HEK293 (cell line): ENCODE measurements around the gene SPOCK1.

Experiments used
- CTCF ChIA-PET: fragments of 350-600 bp; formaldehyde crosslinking; extraction: SDS; loops from one replicate; lab custom pipeline; 2021; ENCODE audit warnings: antibody characterized with exemption; lab: Yijun Ruan, JAX
- POLR2A ChIA-PET: fragments of 300-600 bp; formaldehyde crosslinking; extraction: SDS; loops from one replicate; lab custom pipeline; 2020; ENCODE audit warnings: antibody characterized with exemption, inconsistent platforms; lab: Yijun Ruan, JAX
- H3K27ac ChIP-seq: fragments of 200-500 bp; sonication (Bioruptor generic); 2 replicates; pipeline ENCODE4 v1.5.1; 2014; ENCODE audit warnings: low read depth, low read length, control low read depth, inconsistent platforms; ENCODE audit errors: extremely low read depth
- H3K36me3 ChIP-seq, 2 experiments: fragments of 200-500 bp in 1 of 2; sonication (Bioruptor generic) in 1 of 2; 1 replicate in 1 of 2; 2 replicates in 1 of 2; pipeline ENCODE4 v1.5.1; 2014 to 2017; ENCODE audit warnings: inconsistent platforms in 2 of 2, low read length in 2 of 2; ENCODE audit not compliant: control insufficient read depth in 2 of 2, insufficient read depth in 1 of 2
- H3K4me1 ChIP-seq: fragments of 200-500 bp; sonication (Bioruptor generic); 2 replicates; pipeline ENCODE4 v1.5.1; 2014; ENCODE audit warnings: mild to moderate bottlenecking, low read length, inconsistent platforms; ENCODE audit not compliant: control insufficient read depth, insufficient read depth
- H3K4me3 ChIP-seq: 2 replicates; pipeline ENCODE4 v1.5.1; 2011; ENCODE audit warnings: low read depth, mild to moderate bottlenecking, control low read depth, low read length, moderate library complexity
- H3K9me3 ChIP-seq: fragments of 200-500 bp; sonication (Bioruptor generic); 2 replicates; pipeline ENCODE4 v1.5.1; 2014; ENCODE audit warnings: low read depth, low read length, inconsistent platforms; ENCODE audit not compliant: control insufficient read depth, insufficient read depth
- GFI1B ChIP-seq: fragments of 450-650 bp; formaldehyde crosslinking; IDR thresholded peaks from 2 replicates; pipeline ENCODE4 v1.5.1; 2016; ENCODE audit warnings: missing biosample characterization, missing genetic modification characterization
- IKZF3 ChIP-seq: fragments of 450-650 bp; IDR thresholded peaks from 2 replicates; pipeline ENCODE4 v1.5.0; 2018; ENCODE audit warnings: missing biosample characterization, mild to moderate bottlenecking, missing genetic modification characterization, moderate library complexity
- KLF1 ChIP-seq: fragments of 450-650 bp; formaldehyde crosslinking; IDR thresholded peaks from 2 replicates; pipeline ENCODE4 v1.5.1; 2016; ENCODE audit warnings: missing biosample characterization, missing genetic modification characterization
- OVOL3 ChIP-seq: fragments of 450-650 bp; formaldehyde crosslinking; IDR thresholded peaks from 2 replicates; pipeline ENCODE4 v1.5.1; 2016; ENCODE audit warnings: missing biosample characterization, missing genetic modification characterization
- SP2 ChIP-seq: fragments of 450-650 bp; formaldehyde crosslinking; IDR thresholded peaks from 2 replicates; pipeline ENCODE4 v1.5.1; 2016; ENCODE audit warnings: missing biosample characterization, missing genetic modification characterization
- ZBTB17 ChIP-seq: fragments of 450-650 bp; formaldehyde crosslinking; IDR thresholded peaks from 2 replicates; pipeline ENCODE4 v1.5.1; 2016; ENCODE audit warnings: missing biosample characterization, missing genetic modification characterization
- ZNF23 ChIP-seq: fragments of 450-650 bp; formaldehyde crosslinking; IDR thresholded peaks from 2 replicates; pipeline ENCODE4 v1.5.1; 2016; ENCODE audit warnings: missing biosample characterization, missing genetic modification characterization, borderline replicate concordance
- ZNF24 ChIP-seq: fragments of 450-650 bp; formaldehyde crosslinking; IDR thresholded peaks from 2 replicates; pipeline ENCODE4 v1.5.1; 2016; ENCODE audit warnings: missing biosample characterization, missing genetic modification characterization
- ZNF324 ChIP-seq: fragments of 450-650 bp; formaldehyde crosslinking; IDR thresholded peaks from 2 replicates; pipeline ENCODE4 v1.5.1; 2016; ENCODE audit warnings: missing biosample characterization, missing genetic modification characterization
- ZNF433 ChIP-seq: fragments of 450-650 bp; formaldehyde crosslinking; IDR thresholded peaks from 2 replicates; pipeline ENCODE4 v1.5.1; 2016; ENCODE audit warnings: missing biosample characterization, missing genetic modification characterization, low read depth
- ZNF501 ChIP-seq: fragments of 450-650 bp; formaldehyde crosslinking; IDR thresholded peaks from 2 replicates; pipeline ENCODE4 v1.5.1; 2016; ENCODE audit warnings: missing biosample characterization, missing genetic modification characterization
- ZNF529 ChIP-seq: fragments of 450-650 bp; formaldehyde crosslinking; IDR thresholded peaks from 2 replicates; pipeline ENCODE4 v1.5.1; 2017; ENCODE audit warnings: missing genetic modification characterization, missing biosample characterization; ENCODE audit not compliant: insufficient replicate concordance
- ZNF549 ChIP-seq: fragments of 450-650 bp; IDR thresholded peaks from 2 replicates; pipeline ENCODE4 v1.5.1; 2018; ENCODE audit warnings: missing biosample characterization, missing genetic modification characterization, mild to moderate bottlenecking, inconsistent platforms, moderate library complexity
- ZNF623 ChIP-seq: fragments of 450-650 bp; formaldehyde crosslinking; IDR thresholded peaks from 2 replicates; pipeline ENCODE4 v1.5.1; 2016; ENCODE audit warnings: missing biosample characterization, missing genetic modification characterization
- ZNF791 ChIP-seq: fragments of 450-650 bp; formaldehyde crosslinking; IDR thresholded peaks from 2 replicates; pipeline ENCODE4 v1.5.1; 2016; ENCODE audit warnings: missing biosample characterization, missing genetic modification characterization
- ZXDB ChIP-seq: fragments of 450-650 bp; formaldehyde crosslinking; IDR thresholded peaks from 2 replicates; pipeline ENCODE4 v1.5.1; 2016; ENCODE audit warnings: missing biosample characterization, missing genetic modification characterization
- TF ChIP-seq, protein P1 (sequence below): fragments of 450-650 bp; formaldehyde crosslinking; IDR thresholded peaks from 2 replicates; pipeline ENCODE4 v1.5.1; 2016; ENCODE audit warnings: missing biosample characterization, missing genetic modification characterization
- TF ChIP-seq, protein P2 (sequence below): fragments of 450-650 bp; formaldehyde crosslinking; IDR thresholded peaks from 2 replicates; pipeline ENCODE4 v1.5.1; 2016; ENCODE audit warnings: missing biosample characterization, missing genetic modification characterization

SPOCK1 gene

DNA sequence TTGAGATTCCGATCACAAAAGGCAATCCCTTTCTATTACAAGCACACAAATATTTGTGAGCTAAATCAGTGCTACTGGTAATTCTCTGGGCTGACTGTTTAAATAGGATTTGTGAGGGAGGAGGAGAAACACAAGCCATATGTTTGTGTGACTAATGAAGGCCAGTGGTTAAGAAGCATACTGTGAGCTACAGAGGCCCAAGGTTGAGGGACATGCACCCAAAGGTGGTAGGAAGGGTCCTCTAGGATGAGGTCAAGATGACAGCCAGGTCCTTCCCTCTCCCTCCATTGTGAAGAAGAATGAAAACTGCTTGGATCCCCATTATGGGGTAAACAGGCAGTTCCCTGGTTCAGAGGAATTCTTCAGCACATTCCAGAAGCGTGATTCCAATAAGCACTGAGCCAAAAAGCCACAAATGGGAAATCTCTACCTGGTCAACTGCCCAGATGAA, 83.9 kb downstream of the SPOCK1 start (continued):
- no peak for TF ChIP-seq ZNF324 (tag by site-specific recombination)
- TF ChIP-seq, protein P1, sequence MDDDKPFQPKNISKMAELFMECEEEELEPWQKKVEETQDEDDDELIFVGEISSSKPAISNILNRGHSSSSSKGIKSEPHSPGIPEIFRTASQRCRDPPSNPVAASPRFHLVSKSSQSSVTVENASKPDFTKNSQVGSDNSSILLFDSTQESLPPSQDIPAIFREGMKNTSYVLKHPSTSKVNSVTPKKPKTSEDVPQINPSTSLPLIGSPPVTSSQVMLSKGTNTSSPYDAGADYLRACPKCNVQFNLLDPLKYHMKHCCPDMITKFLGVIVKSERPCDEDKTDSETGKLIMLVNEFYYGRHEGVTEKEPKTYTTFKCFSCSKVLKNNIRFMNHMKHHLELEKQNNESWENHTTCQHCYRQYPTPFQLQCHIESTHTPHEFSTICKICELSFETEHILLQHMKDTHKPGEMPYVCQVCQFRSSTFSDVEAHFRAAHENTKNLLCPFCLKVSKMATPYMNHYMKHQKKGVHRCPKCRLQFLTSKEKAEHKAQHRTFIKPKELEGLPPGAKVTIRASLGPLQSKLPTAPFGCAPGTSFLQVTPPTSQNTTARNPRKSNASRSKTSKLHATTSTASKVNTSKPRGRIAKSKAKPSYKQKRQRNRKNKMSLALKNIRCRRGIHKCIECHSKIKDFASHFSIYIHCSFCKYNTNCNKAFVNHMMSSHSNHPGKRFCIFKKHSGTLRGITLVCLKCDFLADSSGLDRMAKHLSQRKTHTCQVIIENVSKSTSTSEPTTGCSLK, result no peak

DNA sequence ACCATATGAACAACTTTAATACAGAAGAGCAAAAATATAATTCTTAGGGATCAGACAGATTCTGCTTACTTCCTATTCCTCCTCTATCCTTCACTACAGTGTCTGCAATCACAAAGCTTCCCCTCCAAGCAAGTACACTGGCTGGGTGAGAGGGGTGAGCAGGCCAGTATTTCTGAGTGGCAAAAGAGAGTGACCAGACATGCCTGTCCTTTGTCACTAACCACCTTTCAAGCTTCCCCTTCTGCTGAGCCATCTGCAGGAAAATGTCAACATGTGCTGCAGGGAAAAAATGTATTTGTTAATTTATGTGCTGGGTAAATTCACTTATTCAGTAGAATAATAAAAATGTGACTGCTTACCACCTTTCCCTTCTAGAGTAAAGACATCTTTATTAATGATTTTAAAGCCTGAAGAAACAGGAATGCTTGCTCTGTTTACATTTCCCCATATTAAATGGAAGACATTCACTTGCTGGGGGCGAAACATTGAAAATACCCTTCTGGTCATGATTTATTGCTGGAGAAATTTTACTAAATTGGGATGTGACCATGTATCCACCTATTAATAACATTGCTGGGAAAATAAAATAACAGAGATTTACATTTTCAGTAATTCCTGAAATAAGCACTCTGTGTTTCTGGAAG, 84.9 kb downstream of the SPOCK1 start:
- POLR2A ChIA-PET, result no interaction called here
- CTCF ChIA-PET, result no interaction called here

DNA sequence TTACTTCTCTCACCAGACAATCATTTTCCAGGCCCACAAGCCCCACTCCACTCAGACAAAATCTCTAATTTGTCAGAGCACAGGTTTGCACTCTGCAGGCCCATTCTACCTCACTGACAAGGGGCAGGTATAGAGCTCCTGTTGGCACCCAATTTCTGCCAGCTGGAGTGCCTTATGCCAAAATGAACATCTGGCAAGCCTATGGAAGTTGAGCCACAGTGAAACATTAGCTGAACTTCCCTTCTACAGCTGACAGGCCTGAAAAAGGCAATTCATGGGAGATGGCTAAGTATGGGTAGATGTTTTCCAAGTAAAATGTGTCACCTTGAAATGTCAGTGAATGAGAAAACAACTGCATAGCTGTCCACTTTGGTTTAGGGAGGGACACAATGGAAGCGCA, 87.0 kb downstream of the SPOCK1 start:
- no peak overlapping the region for H3K4me3 ChIP-seq
- no peaks in the 10 kb centered on the region for H3K4me1 ChIP-seq
- no peaks in the 10 kb centered on the region for H3K36me3 ChIP-seq
- no peaks in the 10 kb centered on the region; the same call in 1 of the 2 replicates for H3K9me3 ChIP-seq
- ChIA-PET POLR2A (no interaction called here), CTCF (no interaction called here)
- H3K27ac ChIP-seq, result no peak overlapping the region
- TF ChIP-seq, protein P2, sequence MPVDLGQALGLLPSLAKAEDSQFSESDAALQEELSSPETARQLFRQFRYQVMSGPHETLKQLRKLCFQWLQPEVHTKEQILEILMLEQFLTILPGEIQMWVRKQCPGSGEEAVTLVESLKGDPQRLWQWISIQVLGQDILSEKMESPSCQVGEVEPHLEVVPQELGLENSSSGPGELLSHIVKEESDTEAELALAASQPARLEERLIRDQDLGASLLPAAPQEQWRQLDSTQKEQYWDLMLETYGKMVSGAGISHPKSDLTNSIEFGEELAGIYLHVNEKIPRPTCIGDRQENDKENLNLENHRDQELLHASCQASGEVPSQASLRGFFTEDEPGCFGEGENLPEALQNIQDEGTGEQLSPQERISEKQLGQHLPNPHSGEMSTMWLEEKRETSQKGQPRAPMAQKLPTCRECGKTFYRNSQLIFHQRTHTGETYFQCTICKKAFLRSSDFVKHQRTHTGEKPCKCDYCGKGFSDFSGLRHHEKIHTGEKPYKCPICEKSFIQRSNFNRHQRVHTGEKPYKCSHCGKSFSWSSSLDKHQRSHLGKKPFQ (tag by site-specific recombination), result no peak
- TF ChIP-seq ZNF529 (tag by site-specific recombination), result no peak
- TF ChIP-seq, all 188 proteins: peak for 0

More for the DNA sequence above, 84.9 kb downstream of the SPOCK1 start:
- Histone ChIP-seq H3K36me3 (no peaks in the 10 kb centered on the region), H3K9me3 (no peaks in the 10 kb centered on the region; the same call in 1 of the 2 replicates), H3K27ac (no peak overlapping the region), H3K4me3 (no peak overlapping the region), H3K4me1 (no peaks in the 10 kb centered on the region)
- TF ChIP-seq ZNF23 (no peak), ZNF549 (tag by site-specific recombination) (no peak), IKZF3 (tag by site-specific recombination) (no peak), ZBTB17 (tag by site-specific recombination) (no peak), ZXDB (tag by site-specific recombination) (no peak), GFI1B (no peak), ZNF24 (tag by site-specific recombination) (no peak)

DNA sequence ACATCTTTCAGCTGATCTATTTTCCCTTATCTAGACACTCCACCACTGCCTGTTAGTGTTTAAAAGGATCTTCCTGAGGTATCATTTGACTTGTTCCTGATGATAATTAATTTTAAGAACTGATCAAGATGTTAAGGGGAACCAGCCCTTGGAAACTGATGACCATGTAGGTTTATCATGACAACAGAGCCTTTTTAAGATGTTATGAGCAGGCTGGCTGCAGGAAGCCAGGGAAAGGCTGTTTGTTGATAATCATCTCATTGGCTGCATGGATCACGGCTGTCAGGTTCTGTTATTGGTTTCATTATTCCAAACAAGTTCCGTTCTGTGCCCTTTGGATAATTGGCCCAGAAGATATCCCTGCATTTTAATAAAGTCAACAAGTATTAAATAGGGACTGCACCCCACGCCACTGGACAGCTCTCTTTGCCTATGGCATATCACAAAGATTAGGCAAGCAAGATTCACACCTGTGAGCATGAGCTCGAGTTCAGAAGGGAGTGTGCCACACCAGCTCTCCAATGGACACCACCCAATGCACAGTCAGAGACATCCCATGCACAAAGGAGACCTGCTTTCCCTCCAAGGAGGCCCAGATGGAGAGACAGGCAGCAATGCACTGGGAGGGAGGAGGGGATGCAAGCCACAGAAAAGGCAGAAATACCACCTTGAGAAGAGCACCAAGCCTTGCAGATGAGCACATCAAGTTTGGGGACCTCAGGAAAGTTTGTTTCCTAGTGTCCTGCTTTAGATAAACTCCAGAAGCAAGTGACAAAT, 88.7 kb downstream of the SPOCK1 start:
- no peak overlapping the region for H3K27ac ChIP-seq
- H3K36me3 ChIP-seq, result no peaks in the 10 kb centered on the region
- ChIA-PET POLR2A (no interaction called here), CTCF (interaction anchor here (0.8 kb wide), 1 partner anchor 21 kb away, joined by 3 read pairs; no protein-coding TSS in a partner anchor)
- no peak overlapping the region for H3K4me3 ChIP-seq
- TF ChIP-seq SP2 (tag by site-specific recombination) (no peak), KLF1 (tag by site-specific recombination) (no peak), ZNF623 (tag by site-specific recombination) (no peak), ZNF791 (no peak), ZNF501 (tag by site-specific recombination) (no peak), OVOL3 (tag by site-specific recombination) (no peak), ZNF433 (no peak)
- H3K9me3 ChIP-seq, result no peaks in the 10 kb centered on the region
- H3K4me1 ChIP-seq, result no peaks in the 10 kb centered on the region
